ENCODE measurements around the gene HOXD8.

GRCh38 chr2:176137906-176138305 lies 8.4 kb downstream of the HOXD8 start:
- TF ChIP-seq POLR2A (IDR thresholded peaks at IDR 0.05), result no peak
- TF ChIP-seq CTCF (IDR thresholded peaks at IDR 0.05), result no peak

Data from testis (tissue), 2 donors.